ENCODE measurements around the gene RAD51B.

RAD51B gene

DNA sequence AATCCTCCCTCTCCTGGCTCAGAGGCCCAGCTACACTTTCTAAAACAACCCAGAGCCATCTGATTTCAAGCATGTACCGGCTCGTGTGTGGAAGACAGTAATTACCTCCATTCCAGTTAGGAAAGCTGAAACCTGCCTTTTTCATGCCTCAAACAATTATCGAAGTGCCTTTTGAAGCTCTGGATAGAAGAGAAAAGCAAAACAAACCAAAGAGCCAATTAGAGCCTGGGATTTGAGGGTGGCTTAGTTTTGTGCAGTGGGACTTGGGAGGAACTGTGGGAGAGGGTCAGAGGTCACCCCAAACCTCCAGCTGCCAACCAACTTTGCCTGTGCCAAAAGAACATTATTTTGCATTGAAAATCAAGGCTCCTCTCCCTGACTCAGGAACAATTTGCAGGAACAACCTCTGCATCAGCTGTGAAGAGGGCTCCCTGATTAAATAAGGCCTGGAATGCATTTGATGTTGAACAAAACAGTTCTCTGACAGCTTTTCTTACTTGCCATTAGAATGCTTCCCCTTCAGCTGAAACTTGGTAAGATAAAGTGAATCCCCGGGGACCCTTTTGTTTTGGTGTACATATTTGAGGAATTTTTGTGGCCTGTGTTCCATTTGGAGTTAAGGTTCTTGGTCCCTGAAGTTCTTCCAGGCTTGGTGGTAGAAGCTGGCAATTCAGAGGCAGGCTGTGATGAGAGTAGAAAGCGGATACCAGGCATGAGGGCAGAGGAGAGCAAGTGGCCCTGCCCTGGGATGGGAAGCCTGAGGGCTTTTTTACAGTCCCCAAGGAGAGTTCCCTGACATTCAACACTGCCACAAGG is 703.1 kb downstream of the RAD51B start:
- no peak for DNase-seq

DNA sequence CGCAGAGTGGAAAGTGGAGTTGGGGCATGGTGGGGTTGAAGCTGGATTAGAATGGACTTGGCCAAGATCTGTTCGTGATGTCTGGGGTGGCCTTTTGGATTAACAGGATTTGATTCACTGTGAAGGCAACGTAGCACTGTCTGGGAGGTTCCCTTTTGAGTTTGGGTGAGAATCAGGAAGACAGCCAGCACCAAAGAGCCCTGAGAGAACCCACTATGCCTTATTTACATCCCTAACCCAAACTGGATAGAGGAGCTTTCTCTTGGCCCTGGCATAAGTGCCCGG is 703.7 kb downstream of the RAD51B start:
- no peak for DNase-seq

DNA sequence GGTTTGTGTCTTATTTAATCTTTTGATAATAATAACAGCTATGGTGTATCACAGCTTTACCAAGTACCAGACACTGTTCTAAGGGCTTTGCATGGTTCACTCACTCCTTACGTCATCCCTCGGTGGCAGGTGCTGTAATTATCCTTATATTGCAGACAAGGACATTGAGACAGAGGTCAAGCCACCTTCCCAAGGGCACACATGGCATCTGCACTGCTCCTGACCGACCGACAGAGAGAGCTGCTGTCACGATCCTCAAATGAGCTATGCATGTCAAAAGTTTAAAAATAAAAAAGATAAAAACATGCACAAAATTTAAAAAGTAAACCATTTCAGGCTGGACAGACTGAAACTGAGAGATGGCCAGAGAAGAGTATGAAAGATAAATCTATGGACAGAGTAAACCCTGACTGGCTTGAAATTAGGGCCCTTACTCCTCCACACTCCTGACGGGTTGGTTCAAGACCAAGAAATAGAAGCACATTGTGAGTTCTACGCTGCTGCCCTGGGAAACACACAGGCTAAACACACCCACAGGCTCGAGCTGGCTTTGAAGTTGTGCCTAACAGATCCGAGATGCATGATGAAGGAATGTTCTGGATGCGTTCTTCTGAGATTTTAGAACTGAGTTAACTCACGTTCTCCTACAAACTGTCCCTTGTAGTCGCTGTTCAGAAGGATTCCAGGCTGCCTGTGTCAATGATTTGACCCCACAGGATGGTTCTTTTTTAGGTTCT is 704.6 kb downstream of the RAD51B start:
- DNase-seq: no peak

DNA sequence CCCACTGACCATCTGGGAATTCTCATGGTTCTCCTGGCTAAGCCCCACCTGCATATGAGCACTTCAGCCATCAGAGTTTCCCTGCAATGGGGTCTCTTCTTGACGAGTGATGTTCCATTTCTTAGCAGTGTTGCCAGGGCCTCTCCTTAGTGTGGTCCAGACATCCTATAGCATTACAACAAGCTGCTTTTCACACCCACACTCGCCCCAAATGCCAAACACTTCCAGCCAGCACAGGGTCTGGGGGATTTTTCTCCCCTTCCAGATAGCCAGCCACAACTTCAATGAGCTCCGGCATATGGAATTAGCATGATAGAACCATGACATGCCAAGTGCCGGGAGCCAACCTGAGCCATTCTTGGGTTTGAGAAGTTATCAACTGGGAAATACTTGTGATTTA is 705.9 kb downstream of the RAD51B start:
- DNase-seq: no peak

DNA sequence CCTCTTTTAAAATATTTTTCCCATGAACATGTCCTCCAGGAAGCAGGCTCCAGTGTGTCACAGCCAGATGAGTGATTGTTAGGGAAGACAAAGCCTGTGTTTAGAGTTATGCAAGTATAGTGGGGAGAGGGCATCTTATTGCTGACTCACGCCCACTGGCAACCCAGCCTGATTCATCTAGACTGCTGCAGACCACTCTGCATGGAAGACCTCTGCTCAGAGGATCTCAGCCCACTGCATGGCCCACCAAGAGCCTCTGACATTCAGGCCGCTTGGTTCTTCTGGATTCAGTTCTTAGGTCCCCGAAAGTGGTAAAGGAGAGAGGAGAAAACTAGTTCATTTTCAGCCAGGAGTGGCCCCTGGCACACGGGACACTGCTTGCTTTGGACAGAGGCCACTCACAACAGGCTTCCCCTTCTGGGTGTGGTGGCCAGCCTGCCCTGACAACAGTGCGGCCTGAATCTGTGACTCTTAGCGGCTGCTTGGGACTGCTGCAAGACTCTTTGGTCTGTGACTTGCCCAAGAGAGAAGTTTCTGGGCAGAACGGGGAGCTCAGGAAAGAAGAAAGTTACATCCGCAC is 707.0 kb downstream of the RAD51B start:
- no peak for DNase-seq

DNA sequence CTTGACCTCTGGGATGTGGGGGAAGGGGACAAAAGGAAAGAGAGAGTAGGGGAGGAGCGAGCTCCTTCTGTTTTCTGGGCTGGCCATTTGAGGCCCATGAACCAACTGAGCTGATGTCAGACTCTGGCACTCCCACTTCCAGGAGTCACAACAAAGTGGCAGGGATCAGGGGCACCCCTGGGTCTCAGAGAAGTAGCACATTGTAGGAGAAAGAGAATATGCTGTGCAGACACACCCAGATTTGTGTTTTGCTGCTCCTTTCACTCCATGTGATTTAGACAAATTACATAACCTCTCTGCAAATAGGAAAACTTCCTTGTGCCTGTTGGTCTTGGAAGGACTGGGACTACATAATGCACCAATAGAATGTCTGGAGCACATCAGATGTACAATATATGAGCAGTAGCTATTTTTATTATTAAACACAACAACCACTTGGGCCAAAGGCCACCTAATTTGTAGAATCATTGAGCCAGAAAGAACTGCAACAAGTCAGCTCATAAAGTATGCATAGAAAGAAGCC is 707.8 kb downstream of the RAD51B start:
- DNase-seq: no peak

DNA sequence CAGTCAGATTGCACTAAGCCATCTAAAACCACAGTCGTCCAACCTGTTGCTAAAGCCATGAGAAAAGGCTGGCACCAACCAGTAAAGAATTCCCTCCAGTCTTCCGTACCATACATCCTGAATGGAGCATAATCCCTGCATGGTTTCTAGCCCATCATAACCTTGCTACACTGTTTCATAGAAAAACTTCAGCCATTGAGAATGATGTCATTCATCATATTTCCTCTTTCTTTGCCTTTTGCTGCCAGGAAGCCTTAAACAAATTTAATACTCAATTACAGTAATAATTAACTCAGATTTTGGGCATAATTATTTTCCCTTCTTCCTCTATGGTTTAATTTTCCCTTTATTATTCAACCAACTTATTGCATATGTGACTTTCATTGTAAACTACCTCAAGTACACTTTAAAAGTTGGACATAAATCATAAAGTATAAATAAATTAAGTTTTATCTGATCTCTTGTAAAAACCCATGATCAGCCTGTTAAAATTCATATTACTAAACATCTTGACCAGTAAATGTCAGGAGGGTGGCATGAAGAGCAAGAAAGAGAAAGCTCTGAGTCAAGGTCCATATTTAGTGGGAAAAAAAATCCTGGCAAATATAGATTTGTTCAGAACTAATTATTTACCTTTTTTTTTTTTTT is 708.6 kb downstream of the RAD51B start:
- DNase-seq: no peak

DNA sequence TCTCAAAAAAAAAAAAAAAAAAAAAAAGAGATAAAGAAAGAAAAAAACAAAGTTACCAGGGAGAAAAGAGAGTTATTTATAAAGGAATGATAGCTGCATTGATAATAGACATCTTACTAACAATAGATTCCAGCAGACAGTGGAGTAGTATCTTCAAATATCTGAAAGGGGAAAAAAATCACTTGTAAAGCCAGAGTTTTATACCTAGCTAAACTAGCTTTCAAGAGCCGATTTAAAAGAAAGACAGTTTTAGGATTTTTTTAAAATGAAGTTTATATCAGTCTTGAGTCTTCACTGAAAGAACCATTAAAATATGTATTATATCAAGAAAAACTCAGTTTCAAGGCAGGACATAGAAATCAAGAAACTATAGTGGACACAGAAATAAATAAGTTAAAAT is 710.9 kb downstream of the RAD51B start:
- no peak for DNase-seq

DNA sequence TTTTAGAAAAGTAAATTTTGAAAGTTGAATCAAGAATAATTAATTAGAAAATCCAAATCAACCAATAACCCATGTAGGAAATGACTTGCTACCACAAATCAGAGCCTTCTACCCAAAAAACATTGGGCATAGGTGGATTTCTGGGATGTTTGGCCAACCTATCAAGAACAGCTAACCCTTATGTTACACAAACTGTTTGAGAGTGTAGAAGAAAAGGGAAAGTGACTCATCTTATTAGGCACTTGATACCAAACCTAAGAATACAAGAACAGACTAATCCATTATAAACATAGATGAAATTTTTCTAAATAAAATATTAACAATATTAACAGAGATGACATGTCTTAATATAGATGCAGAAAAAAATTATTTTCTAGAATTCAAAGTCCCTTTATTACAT is 712.9 kb downstream of the RAD51B start:
- DNase-seq: no peak

DNA sequence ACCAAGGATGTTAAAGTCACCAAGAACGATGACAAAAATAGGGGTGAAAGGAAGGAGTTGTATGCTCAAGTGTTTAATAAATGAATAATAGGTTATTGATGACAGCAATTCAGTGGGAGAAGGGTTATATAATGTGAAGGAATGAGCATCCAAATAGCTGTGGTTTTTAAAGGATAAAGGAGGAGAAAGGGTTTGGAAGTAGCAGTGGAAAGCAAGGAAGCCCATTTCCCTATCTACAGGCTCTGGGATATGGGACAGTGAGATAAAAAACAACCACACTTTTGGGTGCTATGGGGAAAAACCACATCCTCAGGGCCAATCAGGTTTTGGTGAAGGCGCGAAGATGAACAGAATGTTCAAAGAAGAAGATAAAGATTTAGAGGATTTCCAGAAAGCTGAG is 714.7 kb downstream of the RAD51B start:
- no peak for DNase-seq

DNA sequence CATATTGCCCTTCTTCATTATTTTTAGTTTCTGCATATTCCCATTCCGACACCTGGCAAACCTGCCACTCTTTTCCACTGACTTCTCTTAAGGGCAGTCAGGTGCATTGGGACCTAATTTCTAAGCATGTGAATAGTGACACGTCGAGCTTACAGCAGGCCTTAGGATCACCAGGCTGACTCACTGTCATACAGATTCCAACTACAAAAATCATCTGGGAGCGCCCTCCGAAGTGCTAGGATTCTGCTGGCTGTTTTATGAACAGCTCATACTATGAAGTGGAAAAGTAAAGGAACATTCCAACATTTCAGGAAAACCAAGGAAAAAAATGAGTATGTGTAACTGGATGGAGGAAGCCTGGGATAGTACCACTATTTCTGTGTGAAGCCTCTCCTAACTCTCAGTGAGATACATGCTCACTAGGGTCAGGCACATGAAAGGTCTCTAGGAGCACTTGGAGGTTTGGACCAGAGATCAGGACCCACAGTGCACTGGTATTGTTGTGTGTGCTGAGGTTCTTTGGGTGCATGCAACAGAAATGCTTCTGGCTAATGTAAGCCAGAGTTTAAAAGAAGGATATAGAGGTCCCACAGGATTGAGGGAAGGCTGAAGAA is 715.9 kb downstream of the RAD51B start:
- DNase-seq: no peak

DNA sequence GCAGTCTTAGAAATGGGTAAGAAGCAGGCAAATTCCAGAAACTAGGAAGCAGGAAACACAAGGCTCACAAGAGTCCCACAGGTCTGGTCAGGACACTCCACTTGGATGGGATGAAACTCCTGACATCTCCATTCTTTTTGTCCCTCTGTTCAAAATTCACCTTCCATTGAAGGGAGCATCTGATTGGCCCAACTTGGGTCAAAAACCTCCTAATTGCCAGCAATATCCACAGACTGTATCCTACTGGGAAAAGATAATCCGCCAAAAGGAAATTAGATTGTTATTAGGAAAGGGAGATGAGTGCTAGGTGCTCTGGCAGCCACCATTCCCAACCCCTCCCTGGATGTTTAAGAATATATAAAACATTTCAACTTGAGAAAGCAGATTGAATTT is 716.4 kb downstream of the RAD51B start:
- DNase-seq: no peak

DNA sequence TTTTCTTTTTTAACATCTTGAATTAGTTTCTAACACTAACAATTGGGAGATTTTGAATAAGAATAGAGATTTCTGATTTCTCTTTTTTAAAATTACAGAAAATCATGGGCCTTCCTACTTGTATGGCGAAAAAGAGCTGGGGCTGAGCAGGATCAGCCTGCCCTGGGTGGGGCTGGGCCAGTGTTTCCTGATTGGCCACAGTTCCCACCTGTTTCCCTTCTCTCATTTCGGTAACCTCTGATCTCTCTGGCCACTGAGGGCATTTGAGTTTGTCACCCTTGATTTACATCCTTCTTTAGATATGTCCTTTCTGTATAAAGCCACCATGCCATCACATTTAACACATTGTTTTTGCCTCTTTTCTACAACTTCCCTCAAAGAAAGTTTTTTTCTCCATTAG is 719.1 kb downstream of the RAD51B start:
- DNase-seq: no peak

DNA sequence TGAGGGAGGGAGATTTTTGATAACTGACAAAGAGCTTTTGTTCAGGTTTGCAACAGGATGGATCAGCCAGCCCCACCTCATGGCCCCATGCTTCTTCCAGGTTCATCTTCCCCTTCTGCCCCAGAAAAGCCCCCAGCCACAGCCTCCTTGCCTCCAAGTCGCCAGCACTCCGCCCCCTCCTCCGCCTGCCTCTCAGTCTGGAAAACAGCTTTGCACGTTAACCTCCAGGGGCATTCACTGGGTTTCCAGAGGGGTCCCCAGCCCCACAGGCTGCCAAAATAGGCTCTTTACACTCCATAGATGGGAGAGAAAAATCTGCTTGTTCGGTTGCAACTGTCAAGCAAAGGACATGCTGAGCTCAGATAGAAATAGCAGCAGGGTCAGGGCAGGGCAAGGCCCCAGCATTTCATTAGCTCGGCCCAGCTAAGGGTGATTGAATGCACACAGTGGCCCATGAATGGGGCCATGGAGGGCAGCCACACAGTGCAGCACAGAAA is 719.7 kb downstream of the RAD51B start:
- no peak for DNase-seq

DNA sequence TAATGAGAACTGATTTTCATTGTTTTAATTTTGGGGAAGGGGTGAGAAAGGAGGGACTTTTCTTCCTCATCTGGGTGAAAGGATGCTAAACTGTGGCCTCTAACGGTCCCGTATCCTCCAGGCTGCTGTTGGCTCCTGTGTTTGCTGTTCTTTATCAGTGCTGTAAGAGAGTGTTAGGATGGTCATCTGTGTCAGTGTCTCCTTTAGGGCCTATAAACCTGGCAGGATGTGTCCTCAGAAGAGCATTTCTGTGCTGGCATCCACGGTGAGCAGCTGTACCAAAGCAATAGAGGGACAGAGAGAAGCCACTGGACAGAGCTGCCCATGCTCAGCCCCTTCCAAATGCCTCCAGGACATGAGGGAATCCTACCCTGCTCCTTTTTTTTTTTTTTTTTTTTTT is 720.2 kb downstream of the RAD51B start:
- DNase-seq: no peak

DNA sequence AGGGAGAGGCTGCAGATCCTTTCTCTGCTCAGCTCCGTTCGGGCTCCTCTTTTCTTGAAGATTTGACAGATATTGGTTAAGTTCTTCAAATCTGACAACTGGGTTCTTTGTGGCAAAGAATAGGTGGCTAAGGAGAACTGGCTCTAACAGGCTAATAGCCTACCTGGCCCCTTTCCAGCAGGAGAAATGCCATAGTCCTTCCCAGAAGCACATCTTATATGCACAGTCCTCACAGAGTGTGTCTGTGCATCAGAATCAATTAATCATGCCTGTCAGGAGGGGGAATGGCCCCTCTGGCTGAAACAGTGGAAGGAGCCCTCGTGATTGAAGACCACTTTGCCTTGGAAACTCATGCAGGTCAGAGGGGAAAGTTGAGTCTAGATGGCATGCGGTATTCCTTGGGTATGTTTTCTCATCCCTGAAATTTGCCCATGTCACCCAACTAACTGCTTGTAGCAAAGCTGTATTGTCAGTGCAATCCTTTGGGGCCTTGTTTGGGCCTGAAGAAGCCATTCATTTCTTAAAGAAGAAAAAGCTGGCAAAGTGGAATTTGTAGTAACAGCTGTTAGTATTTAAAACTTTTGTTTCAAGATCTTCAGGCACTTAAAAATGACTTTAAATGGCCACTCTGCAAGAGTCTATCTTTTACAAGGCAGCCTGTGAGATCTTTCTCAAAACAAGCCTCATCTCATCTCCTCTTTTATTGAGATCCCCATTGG is 721.8 kb downstream of the RAD51B start:
- no peak for DNase-seq

DNA sequence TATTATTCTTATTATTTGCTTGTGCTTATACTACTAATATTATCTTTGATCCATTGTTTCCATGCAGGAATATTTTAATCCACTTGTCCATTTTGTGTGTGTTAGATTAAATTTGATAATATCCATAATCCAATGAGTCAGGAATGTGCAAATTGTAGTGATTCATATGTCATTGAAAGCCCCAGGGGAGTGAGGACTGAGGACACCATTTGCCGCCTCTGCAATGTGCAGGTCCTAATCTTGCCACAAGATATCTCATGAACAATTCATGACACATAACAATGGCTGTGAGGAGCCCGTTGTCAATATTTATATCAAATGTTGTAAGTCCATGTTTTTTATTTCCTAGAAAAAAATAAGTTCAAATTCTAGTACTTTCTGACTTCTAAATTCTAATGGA is 722.8 kb downstream of the RAD51B start:
- DNase-seq: no peak

DNA sequence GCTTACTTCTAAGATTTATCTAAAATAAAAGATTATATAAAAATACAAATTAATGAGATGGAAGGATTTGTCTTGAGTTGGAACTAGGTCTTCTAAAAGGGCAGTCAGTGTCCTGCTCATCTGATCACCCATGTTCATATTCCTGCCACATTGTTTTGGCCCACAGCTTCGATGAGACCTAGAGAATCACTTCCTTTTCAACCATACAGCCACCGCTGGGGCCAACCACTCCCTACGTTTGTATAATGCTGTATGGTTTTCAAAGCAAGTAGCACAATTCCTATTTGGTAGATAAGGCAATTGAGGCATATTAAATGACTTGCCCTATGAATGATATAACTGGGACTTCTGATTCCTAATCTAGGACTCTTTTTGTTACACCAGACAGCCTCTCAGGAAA is 723.9 kb downstream of the RAD51B start:
- DNase-seq: no peak

DNA sequence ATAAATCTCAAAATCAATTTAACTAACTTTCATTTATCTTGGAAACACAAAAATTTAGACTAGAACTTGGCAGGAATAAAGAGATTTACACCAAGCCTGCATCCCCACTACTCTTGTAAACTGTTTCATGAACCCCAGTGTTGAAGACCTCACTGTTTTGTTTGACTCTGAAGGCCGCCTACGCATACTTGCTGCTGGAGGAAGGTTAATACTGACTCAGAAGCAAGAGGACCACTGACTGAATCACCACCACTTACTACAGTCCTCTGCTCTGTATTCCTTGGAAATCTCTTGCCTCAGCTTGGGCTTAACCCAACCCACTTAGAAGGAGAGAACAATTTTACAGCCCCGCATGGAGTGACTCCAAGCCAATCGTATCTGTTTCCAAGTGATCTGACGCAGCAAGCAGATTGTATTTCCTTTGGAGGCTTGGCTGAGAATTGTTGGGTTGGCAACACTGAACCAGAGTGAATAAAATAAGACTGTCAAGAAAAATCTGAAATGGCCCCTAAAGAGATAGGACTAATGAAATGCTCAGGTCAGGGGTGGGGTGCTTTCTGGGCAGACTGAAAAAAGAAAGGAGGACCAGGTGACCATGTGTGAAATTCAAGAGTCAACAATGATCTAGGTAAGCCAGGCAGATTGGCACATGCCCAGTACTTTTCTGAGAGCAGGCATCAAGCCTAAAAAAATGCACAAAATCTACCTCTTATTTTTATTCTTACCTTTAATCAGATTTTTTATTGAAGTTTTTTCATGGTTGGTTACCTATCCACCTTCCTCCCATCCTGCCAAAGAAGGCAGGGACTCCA is 724.7 kb downstream of the RAD51B start:
- DNase-seq: no peak

DNA sequence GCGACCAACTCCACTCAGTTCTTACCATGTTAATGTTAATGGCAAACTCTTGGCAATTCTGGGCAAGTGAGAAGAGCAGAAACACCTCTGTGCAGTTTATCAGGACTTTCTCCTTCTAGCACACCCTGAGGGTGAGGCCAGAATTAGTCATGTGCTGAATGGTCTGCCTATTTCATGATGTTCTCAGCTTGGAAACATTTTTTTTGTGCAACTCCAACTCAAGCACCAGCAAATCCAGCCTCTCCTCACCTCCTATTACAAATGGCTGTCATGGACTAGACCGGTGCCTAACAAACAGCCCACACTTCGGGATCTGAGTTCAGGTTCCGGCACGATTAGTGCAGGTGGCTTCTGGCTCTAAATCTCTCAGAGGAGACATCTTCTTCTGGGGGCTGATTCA is 727.3 kb downstream of the RAD51B start:
- no peak for DNase-seq
